Measurements from ENCODE around the gene NT5DC2.

- TF ChIP-seq POLR2AphosphoS5 (IDR thresholded peaks at IDR 0.05) (no peak), CTCF (IDR thresholded peaks at IDR 0.05) (peak in 1 of 4 experiments; percentile 45)
These were observed at the start of gene NT5DC2 for GRCh38 chr3:52533623-52534280.
